GM23248 (cell line): ENCODE data around the gene CACFD1.

Experiments
- EZH2 ChIP-seq: fragments of 200-600 bp; sonication (generic); IDR thresholded peaks from 2 replicates; pipeline ENCODE4 v1.6.1; 2018; ENCODE audit warnings: antibody characterized with exemption, mild to moderate bottlenecking; ENCODE audit not compliant: insufficient read depth, poor library complexity, severe bottlenecking
- EZH2phosphoT487 ChIP-seq: fragments of 200-600 bp; sonication (generic); IDR thresholded peaks from 2 replicates; pipeline ENCODE4 v1.6.1; 2018; ENCODE audit warnings: antibody characterized with exemption, moderate library complexity, mild to moderate bottlenecking, low read depth; ENCODE audit not compliant: insufficient read depth

DNA sequence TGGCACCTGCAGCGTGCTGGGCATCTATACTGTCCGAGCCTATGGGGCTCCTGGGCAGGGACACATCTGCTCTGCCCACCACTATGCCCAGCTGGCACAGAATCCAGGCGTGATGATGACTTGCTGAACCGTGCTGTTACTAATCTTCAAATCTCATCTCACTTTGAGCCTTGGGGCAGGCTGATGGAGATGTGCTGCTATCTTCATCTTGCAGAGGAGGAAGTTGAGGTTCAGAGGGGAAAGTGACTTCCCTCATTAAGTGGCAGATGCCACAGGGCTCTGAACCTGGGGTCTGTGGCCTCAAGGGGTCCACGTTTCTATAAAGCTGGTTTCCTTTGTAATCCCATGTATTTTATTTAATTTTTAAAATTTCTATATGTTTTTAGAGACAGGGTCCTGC is 14.4 kb downstream of the CACFD1 start:
- TF ChIP-seq EZH2phosphoT487 (no peak), EZH2 (no peak)
